GM12874 (cell line): ENCODE measurements around the gene CCDC24.

Experiments used
- TF ChIP-seq, protein P1 (sequence below): IDR thresholded peaks from 2 replicates; pipeline ENCODE4 v1.5.1; 2011; ENCODE audit warnings: low read depth, mild to moderate bottlenecking, control low read depth, low read length, moderate library complexity; ENCODE audit not compliant: insufficient read depth

CCDC24 gene

DNA sequence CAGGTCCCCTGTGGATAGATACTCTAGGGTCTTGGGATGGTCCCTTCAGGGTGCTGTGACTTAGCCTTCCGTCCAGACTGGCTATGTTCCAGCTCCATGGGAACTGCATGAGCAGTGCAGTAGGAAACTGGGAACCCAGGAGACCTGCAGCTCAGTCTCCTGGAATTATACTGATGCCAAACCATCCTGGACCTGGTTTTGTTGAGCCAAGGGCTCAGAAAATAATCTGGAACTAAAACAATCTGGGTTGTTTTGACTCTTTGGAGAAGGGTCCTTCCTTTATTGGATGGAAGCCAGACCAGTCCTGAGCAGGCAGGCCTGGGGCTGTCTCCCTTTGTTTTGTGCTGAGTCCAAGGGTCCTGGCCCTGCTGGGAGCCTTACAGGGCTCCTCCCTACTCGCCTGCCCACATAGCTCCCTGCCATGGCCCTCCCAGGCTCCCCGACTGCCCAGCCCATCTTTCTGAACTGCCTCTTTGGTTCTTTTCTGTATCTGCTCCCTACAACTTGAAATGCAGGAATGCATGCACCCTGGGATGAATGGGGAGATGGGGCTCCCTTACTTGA, 43.4 kb upstream of the CCDC24 start:
- TF ChIP-seq, protein P1, sequence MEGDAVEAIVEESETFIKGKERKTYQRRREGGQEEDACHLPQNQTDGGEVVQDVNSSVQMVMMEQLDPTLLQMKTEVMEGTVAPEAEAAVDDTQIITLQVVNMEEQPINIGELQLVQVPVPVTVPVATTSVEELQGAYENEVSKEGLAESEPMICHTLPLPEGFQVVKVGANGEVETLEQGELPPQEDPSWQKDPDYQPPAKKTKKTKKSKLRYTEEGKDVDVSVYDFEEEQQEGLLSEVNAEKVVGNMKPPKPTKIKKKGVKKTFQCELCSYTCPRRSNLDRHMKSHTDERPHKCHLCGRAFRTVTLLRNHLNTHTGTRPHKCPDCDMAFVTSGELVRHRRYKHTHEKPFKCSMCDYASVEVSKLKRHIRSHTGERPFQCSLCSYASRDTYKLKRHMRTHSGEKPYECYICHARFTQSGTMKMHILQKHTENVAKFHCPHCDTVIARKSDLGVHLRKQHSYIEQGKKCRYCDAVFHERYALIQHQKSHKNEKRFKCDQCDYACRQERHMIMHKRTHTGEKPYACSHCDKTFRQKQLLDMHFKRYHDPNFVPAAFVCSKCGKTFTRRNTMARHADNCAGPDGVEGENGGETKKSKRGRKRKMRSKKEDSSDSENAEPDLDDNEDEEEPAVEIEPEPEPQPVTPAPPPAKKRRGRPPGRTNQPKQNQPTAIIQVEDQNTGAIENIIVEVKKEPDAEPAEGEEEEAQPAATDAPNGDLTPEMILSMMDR = no peak

GRCh38 chr1:43949678-43950077, 41.7 kb upstream of the CCDC24 start:
- TF ChIP-seq, protein P1 = no peak

DNA sequence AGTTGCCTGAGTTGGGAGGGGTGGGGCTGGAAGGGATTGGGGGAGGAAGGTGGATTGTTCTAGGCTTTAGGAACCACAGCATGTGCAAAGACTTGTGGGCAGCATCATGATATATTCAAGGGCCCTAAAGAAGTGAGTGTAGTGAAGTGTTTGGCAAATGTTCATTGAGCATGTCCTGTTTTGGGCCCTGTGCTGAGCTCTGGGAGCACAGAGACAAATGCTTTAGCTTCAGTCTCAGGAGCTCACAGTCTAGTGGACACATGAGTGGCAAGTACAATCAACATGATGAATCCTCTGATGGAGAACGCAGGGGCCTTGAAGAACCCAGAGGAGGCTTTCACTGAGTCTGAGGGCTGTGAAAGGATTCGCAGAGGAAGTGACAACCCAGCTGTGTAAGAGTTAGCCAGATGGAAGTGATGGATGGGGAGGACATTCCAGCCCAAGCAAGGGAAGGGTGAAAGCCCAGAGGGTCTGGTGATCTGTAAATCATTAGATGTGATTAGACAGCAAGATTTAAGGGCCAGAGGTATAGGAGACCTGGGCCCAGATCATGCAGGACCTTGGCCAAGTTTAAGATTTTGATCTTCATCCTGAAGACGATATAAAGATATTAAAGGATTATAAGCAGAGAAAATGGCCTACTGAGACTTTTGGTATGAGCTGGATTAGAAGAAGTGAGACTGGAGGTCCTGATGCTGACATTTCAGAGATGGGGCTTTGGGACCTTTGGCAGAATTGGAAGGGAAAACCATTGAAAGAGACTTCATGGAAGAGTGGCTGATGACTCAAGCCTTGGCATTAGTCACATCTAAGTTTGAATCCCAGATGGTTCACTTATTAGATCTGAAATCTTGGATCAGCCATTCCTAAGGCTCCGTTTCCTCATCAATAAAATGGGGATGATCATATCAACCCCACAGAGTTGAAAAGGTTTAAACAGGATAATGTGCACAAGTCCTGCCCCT, 40.1 kb upstream of the CCDC24 start:
- TF ChIP-seq, protein P1 = no peak

GRCh38 chr1:43952731-43953346, 38.6 kb upstream of the CCDC24 start:
- TF ChIP-seq, protein P1 = no peak

DNA sequence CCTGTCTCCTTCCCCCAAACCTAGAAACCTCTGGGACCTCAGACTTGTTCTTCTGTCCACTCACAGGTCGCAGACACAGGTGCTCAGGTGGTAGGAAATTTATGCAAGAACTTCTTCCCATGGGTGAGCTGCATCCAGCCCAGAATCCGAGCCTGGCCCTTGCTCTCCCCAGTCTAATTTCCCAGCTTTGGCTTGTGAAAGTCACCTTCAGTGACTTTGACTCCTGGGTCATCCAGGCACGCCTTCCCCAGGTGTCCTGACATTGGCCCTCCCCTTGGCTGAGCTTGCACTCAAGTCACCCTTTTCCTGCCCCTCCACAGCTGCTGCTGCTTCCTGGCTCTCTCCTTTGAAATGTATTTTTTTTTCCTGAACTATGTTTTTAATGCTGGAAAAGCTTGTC, 38.0 kb upstream of the CCDC24 start:
- TF ChIP-seq, protein P1 = no peak

DNA sequence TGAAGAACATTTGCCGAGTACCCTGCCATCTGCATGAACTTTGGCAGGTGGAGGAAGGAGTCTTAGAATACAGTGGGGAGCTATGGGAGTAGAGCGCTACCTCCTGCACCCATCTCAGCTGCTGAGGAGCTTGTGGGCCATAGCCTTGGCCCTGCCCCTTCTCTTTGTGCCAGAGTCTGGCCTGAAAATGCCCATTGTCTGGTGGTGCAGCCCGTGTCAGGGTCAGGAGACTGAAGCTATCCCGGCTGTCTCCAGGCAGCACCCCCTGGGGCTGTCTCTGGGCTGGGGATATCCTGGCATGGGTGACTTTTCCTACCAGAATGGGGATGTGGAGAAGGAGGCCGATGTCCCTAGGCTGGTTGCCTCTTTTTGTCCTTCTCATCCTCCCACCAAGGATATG, 37.4 kb upstream of the CCDC24 start:
- TF ChIP-seq, protein P1 = no peak

DNA sequence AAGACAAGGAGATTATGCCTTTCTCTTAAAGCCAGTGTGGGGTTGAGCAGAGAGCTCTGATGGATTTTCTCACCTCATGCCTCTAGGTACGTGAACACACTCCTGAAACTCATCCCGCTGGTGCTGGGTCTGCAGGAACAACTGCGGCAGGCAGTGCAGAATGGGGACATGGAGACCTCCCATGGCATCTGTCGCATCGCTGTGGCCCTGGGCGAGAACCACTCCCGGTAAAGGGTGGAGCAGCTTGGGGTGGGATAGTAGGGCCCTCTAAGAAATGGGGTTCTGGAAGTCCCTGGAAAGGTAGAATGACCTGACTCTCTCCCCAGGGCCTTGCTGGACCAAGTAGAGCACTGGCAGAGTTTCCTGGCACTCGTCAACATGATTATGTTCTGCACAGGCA, 35.2 kb upstream of the CCDC24 start:
- TF ChIP-seq, protein P1 = no peak
